Measurements from ENCODE around the gene TUT4. TPM values are rescaled to one million over a fixed set of nuclear protein-coding genes. Genes with fewer than 3 reads are reported as not detected.

TUT4 gene
- total and polyA plus RNA-seq, 2 experiments from 2014 or later = 69.9 to 116 TPM

GRCh38 chr1:52520148-52520547 is 32.7 kb downstream of the TUT4 start (continued):
- TF ChIP-seq STAT1 (IDR thresholded peaks at IDR 0.05; ENCODE audit: unreplicated experiment) = no peak
- TF ChIP-seq EZH2phosphoT487 (IDR thresholded peaks at IDR 0.05; ENCODE audit: unreplicated experiment) = no peak
- TF ChIP-seq ZNF331 (CRISPR knock-in tag; IDR thresholded peaks at IDR 0.05; ENCODE audit: low read depth) = no peak
- TF ChIP-seq NANOG (IDR thresholded peaks at IDR 0.05; ENCODE audit: borderline replicate concordance) = no peak
- no peak for TF ChIP-seq JUNB (IDR thresholded peaks at IDR 0.05; ENCODE audit: unreplicated experiment)
- TF ChIP-seq POLR2AphosphoS5 (IDR thresholded peaks at IDR 0.05; ENCODE audit: low read depth) = no peak

GRCh38 chr1:52518962-52519361 is 33.9 kb downstream of the TUT4 start:
- Histone ChIP-seq H3K9me2 (ENCODE audit: insufficient read depth) (no peaks in the 10 kb centered on the region), H2AFZ (no peak overlapping the region), H3K36me3 (ENCODE audit: insufficient read depth) (peaks cover 5% of the 10 kb centered on the region; the same call in 1 of the 2 replicates), H4K20me1 (replicated peaks; ENCODE audit: insufficient read depth) (peaks cover 9% of the 10 kb centered on the region; the same call in 1 of the 2 replicates), H3K27me3 (ENCODE audit: insufficient read depth) (no peaks in the 10 kb centered on the region), H3K79me2 (replicated peaks; ENCODE audit: insufficient read depth) (peaks cover 19% of the 10 kb centered on the region), H3F3A (replicated peaks; ENCODE audit: low read depth) (no peaks in the 10 kb centered on the region; the same call in 1 of the 2 replicates), H3K4me2 (no peak overlapping the region), H3K27ac (ENCODE audit: low read depth) (no peak overlapping the region), H3K4me3 (no peak overlapping the region), H3K4me1 (ENCODE audit: insufficient read depth) (peaks cover 5% of the 10 kb centered on the region; the same call in 1 of the 2 replicates)
- Mint-ChIP-seq H3K27ac (no peak overlapping the region), H3K4me3 (no peak overlapping the region), H3K4me1 (peaks cover 5% of the 10 kb centered on the region; the same call in 2 of the 3 replicates), H3K27me3 (ENCODE audit: insufficient read depth, low read depth, poor library complexity) (no peaks in the 10 kb centered on the region), H3K9me3 (no peaks in the 10 kb centered on the region), H3K36me3 (ENCODE audit: low read depth) (peaks cover under 1% of the 10 kb centered on the region; the same call in 2 of the 3 replicates)
- DNase-seq (ENCODE audit: low spot score) (no peak), ATAC-seq (no peak)
- TF ChIP-seq ZNF462 (CRISPR knock-in tag; IDR thresholded peaks at IDR 0.05) = no peak

Data from GM23338 (cell line).